Heart right ventricle (tissue), 16 donors: Measurements from ENCODE around the gene LYSMD3. TPM values are rescaled to one million over a fixed set of nuclear protein-coding genes. Genes with fewer than 3 reads are reported as not detected.
A peak's percentile ranks its signal among the peaks of the same experiment; 100 is the strongest.

Source experiments
- ATAC-seq, 8 donors: fragments of 200-7000 bp; cut with Tn5 transposase; one replicate each; pipeline ENCODE4 v1.9.1; 2020; ENCODE audit warnings: mild to moderate bottlenecking in 8 of 8, moderate library complexity in 8 of 8, moderate number of reproducible peaks in 1 of 8
- DNase-seq, 2 donors: peaks; one replicate each; pipeline ENCODE4 v3.0.0-alpha.2; 2020
- H3K27ac ChIP-seq, 10 donors: fragments of 200-600 bp; sonication (generic) in 2 of 10; one replicate each; pipeline versions ENCODE4 v1.5.0 to v1.8.0; 2020 to 2022; ENCODE audit warnings: mild to moderate bottlenecking in 3 of 10
- H3K27me3 ChIP-seq, 7 donors: fragments of 200-600 bp; one replicate each; pipeline ENCODE4 v1.8.0; 2021 to 2022; ENCODE audit warnings: mild to moderate bottlenecking in 2 of 7
- H3K36me3 ChIP-seq, 9 donors: fragments of 200-600 bp; sonication (generic) in 1 of 9; one replicate each; pipeline versions ENCODE4 v1.5.0 to v1.8.0; 2020 to 2022; ENCODE audit warnings: mild to moderate bottlenecking in 2 of 9
- H3K4me1 ChIP-seq, 9 donors: fragments of 200-600 bp; sonication (generic) in 1 of 9; one replicate each; pipeline versions ENCODE4 v1.5.0 to v1.8.0; 2020 to 2022; ENCODE audit warnings: mild to moderate bottlenecking in 4 of 9
- H3K4me3 ChIP-seq, 10 donors: fragments of 200-600 bp; sonication (generic) in 2 of 10; one replicate each; pipeline versions ENCODE4 v1.5.0 to v1.8.0; 2020 to 2022; ENCODE audit warnings: mild to moderate bottlenecking in 7 of 10, moderate library complexity in 2 of 10
- H3K9me3 ChIP-seq, 11 donors: fragments of 200-600 bp in 10 of 11; sonication (generic) in 2 of 11; one replicate each; pipeline versions ENCODE4 v1.5.0 to v1.8.0; 2013 to 2022; ENCODE audit warnings: mild to moderate bottlenecking in 2 of 11, control low read depth in 1 of 11, moderate library complexity in 1 of 11
- CTCF ChIP-seq, 9 donors: fragments of 200-600 bp; sonication (generic) in 2 of 9; IDR thresholded peaks; one replicate each; pipeline versions ENCODE4 v1.5.0 to v1.8.0; 2021 to 2022; ENCODE audit warnings: antibody characterized with exemption in 9 of 9, mild to moderate bottlenecking in 5 of 9, moderate library complexity in 1 of 9
- WGBS, 2 donors: extraction: QIAGEN DNeasy Blood & Tissue Kit; methylation state at CpG; one replicate each; pipeline ENCODE4 v1.1.7; 2013; ENCODE audit warnings: inconsistent platforms in 1 of 2; 5-methylcytosine and 5-hydroxymethylcytosine counted together
- intact Hi-C, 10 donors: fragments of 100-400 bp; cut with DNase I; formaldehyde crosslinking; loops; one replicate each; pipeline versions ENCODE4 v1.11.1 to v1.14.2; 2022
- polyA plus RNA-seq, 2 donors: library from polyadenylated mRNA; stranded (reverse); fragments of 200-250 nt; gene quantifications; one replicate each; pipeline ENCODE4 v1.2.3, GENCODE V29; 2013
- total RNA-seq, 10 donors: library from RNA; stranded (reverse); fragmentation: NEBNext Ultra II Directional in 3 of 10; extraction: Animal tissue kit (Norgen Biotek cat#: 25700) in 3 of 10; gene quantifications; one replicate each; pipeline versions ENCODE4 v1.2.1 to v1.2.4, GENCODE V29; 2021 to 2023
- donor health status: Arrhythmogenic right ventricular cardiomyopathy.
- donor health status: ischemic (EF 13 %, LVEDD 7.1; RV severe dilation, severe dysfunction).
- donor health status: healthy with polysubstance abuse.
- donor health status: DM: no; HTN: yes; CAD: no.
- donor health status: DM: no; HTN: no; CAD: no.
- donor health status: ischemic (EF 25% LVEDD 6.9; RV normal size, moderate dysfunction).
- donor health status: ischemic (EF 25% LVEDD 5.7; RV mildly dilated, moderate dysfunction).
- donor health status: healthy.
- donor health status: DM: yes; HTN: yes; CAD: no.
- donor health status: Ischemic cardiomyopathy.
- donor health status: ischemic (EF 35%, LVEDD 5.7; RV mildly dilated, moderate dysfunction).
- donor health status: nonischemic (EF 11% LVEDD 7.7; RV severe dilation, severe dysfunction).
- donor health status: DM: yes; HTN: yes; CAD: no.
- donor health status: PGD.
- donor health status: ischemic (EF 29% LVEDD 5.4; RV normal size, mild dysfunction).
- donor health status: nonischemic (EF 23%, LVEDD 6.1; RV moderate dilation, normal function).

Gene LYSMD3
- total and polyA plus RNA-seq, 12 donors: 5.8 to 26.7 (median 19.3) TPM

DNA sequence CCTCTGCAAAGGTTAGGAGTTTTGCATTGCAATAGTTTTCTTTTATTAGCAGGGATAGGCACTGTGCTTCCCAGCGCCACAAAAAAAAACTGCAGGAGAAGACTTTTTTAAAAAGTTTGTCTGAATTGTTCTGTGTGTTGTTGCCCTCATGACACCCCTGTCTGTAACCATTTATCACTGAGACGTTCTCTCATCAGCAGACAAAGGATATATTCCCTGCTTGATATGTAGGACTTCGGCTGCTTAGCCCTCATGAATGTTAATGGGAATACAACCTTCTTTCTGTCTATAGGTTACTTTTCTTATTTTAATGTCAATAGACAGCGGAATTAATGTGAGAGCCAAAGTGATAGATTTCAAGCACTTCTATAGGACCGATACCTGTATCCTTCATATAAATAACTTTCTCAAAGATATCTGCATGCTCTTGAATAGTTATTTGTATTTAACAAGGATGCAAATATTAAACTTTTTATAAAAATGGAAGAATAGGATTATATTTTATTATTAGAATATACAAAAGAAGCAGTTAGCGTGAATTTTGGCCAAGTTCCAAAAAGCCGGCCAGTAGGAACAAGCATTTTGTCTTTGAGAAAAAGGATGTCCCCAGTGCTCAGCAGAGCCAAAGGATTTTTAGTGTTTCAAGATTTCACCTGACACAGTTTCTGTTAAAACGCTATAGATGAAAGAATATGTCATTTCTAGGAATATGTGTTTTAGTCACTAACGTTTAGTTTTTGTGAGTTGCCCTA is 1.5 kb upstream of the LYSMD3 start:
- no peak for ATAC-seq
- Histone ChIP-seq H3K27ac (peak overlapping the region in 3 of 10 donors; percentile 94 to 97 (median 95)), H3K4me1 (peaks cover 0 to 43% (median 32%) of the 10 kb centered on the region in 9 donors), H3K4me3 (peak overlapping the region in 5 of 10 donors; percentile 82 to 94 (median 85)), H3K9me3 (no peaks in the 10 kb centered on the region), H3K27me3 (peaks cover 0 to 26% (median 13%) of the 10 kb centered on the region in 7 donors), H3K36me3 (peaks cover 0 to 10% (median 0%) of the 10 kb centered on the region in 9 donors)
- TF ChIP-seq CTCF (IDR thresholded peaks at IDR 0.05): no peak
- WGBS, 2 donors: 51 to 54% methylated on average over 9 of the region's 9 CpGs
- DNase-seq: peak in 1 of 2 donors; percentile 10
- intact Hi-C loops: loop anchor here in 8 of 10 donors (1.0 to 10.0 kb wide), 6 partner anchors 89 to 106 kb away; no protein-coding TSS in a partner anchor

- H3K27me3 ChIP-seq: peaks cover 0 to 23% (median 10%) of the 10 kb centered on the region in 7 donors
- peak overlapping the region; percentile 67 to 96 (median 90) for H3K4me3 ChIP-seq
- peaks cover 0 to 43% (median 32%) of the 10 kb centered on the region in 9 donors for H3K4me1 ChIP-seq
- peaks cover 0 to 18% (median 0%) of the 10 kb centered on the region in 9 donors for H3K36me3 ChIP-seq
- ATAC-seq (peak; percentile 62 to 90 (median 78)), DNase-seq (peak; percentile 36 to 74)
- TF ChIP-seq CTCF (IDR thresholded peaks at IDR 0.05): peak; percentile 43 to 85 (median 69)
- WGBS, 2 donors: 6% methylated on average over 13 of the region's 13 CpGs
- intact Hi-C loops: loop anchor here in 9 of 10 donors (1.0 to 10.0 kb wide), 11 partner anchors 53 to 121 kb away; partner anchors contain the start of genes MBLAC2 (in 5 of the 9), POLR3G (in 5 of the 9) and CETN3 (in 1 of the 9)
- H3K27ac ChIP-seq: peak overlapping the region; percentile 59 to 98 (median 96)
- H3K9me3 ChIP-seq: no peaks in the 10 kb centered on the region
These were observed 724 bp upstream of the LYSMD3 start for GRCh38 chr5:90529939-90530677.

DNA sequence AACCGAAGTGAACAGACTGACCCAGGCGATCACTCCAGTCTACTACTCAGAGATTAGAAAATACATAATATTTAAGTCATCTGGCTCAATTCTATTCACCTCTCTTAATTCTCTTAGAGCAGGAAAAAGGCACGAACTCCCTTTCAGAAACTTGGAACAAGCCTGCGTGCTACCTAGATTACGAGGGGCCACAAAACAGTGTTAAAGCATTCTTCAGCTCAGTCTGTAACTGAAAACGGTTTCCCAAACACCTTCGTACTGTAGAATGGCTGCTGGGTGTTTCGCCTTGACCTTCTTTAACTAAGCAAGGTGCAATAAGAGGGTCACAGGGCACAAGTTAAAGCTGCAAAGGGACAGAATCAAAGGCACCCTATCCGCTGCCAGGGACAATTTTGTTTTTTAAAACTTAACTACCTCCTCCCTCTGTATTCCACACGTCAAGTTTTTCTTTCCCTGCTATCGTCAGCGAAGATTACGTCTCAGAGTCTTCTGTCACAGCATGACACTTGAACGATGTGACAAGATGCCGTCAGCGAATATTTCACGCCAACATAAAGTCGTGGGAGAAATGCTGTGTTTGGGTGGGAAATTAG is 687 bp downstream of the LYSMD3 start:
- Histone ChIP-seq H3K4me1 (peaks cover 0 to 43% (median 32%) of the 10 kb centered on the region in 9 donors), H3K4me3 (peak overlapping the region; percentile 81 to 96 (median 90)), H3K27me3 (peaks cover 0 to 11% (median under 1%) of the 10 kb centered on the region in 7 donors), H3K36me3 (peaks cover 0 to 32% (median 7%) of the 10 kb centered on the region in 9 donors), H3K9me3 (no peaks in the 10 kb centered on the region), H3K27ac (peak overlapping the region; percentile 87 to 98 (median 96))
- WGBS, 2 donors: 2 to 3% methylated on average over 18 of the region's 18 CpGs
- DNase-seq (no peak), ATAC-seq (peak in 3 of 8 donors; percentile 0 to 7 (median 3))
- no peak for TF ChIP-seq CTCF (IDR thresholded peaks at IDR 0.05)
- intact Hi-C loops: loop anchor here in 7 of 10 donors (2.0 to 10.0 kb wide), 5 partner anchors 51 to 120 kb away; partner anchors contain the start of genes MBLAC2 (in 5 of the 7), POLR3G (in 5 of the 7) and CETN3 (in 1 of the 7)

- WGBS, 2 donors: 93 to 94% methylated on average over 7 of the region's 7 CpGs
- H3K27ac ChIP-seq: no peak overlapping the region
- H3K9me3 ChIP-seq: no peaks in the 10 kb centered on the region
- ATAC-seq: no peak
- H3K4me3 ChIP-seq: no peak overlapping the region
- H3K36me3 ChIP-seq: peaks cover 0 to 92% (median 11%) of the 10 kb centered on the region in 9 donors
- no peak for DNase-seq
- H3K4me1 ChIP-seq: no peaks in the 10 kb centered on the region
- H3K27me3 ChIP-seq: no peaks in the 10 kb centered on the region
- intact Hi-C loops: no loop called here
- TF ChIP-seq CTCF (IDR thresholded peaks at IDR 0.05): no peak
These were observed 10.3 kb downstream of the LYSMD3 start for GRCh38 chr5:90519081-90519480.
